GM21786 (cell line): Measurements from ENCODE around the gene CGB8.
"Not testable (repeated sequence)": the region's sequence is repeated elsewhere in the genome, so short reads cannot be mapped to it uniquely, and the experiment has no call there.

Experiments used
- ATAC-seq: cut with Tn5 transposase; IDR thresholded peaks from one replicate; pipeline ENCODE4 v1.9.1; 2021; ENCODE audit not compliant: unreplicated experiment

The CGB8 gene

DNA sequence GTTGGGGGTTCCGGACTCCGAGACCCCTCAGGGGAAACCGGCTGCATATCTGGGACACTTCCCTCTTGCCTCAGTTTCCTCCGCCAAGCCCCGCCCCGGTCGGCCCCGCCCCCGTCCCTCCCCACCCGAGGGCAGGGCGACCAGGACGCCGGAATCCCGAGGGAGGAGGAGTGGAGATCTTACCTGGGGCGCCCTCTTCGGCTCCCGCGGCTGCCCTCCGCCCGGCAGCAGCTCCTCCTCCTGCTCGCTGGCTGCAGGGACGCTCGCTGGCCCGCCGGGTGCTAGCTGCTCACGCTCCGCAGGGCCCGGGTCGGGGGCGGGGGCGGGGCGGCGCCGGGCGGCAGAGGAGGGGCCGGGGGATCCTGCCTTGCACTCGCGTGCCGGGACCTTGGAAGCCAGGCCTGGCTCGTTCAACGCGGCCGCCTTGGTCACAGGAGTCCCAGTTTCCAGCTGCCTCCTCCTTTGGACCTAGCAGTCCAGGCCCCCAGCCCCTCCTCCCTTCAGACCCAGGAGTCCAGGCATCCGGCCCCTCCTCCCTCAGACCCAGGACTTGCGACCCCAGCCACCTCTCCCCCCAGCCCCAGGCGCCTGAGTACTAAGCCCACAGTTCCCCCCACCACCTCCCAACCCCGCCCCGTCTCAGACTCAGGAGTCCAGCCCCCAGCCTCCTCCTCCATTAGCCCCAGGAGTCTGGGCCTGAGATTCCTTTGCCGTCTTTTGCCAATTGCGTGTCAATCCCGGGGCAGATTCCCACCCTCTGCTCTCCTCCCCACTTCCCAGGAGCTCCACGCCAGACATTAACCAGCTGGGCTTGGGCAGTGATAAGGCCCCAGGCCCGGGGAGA is 16.1 kb upstream of the CGB8 start, which contains the start of gene NTF4:
Gene NTF4 (minus strand): TSS at position 51 of the 844 bp plus-strand sequence. CDS start 2,821 bp downstream, outside the sequence.
- ATAC-seq, result no peak

DNA sequence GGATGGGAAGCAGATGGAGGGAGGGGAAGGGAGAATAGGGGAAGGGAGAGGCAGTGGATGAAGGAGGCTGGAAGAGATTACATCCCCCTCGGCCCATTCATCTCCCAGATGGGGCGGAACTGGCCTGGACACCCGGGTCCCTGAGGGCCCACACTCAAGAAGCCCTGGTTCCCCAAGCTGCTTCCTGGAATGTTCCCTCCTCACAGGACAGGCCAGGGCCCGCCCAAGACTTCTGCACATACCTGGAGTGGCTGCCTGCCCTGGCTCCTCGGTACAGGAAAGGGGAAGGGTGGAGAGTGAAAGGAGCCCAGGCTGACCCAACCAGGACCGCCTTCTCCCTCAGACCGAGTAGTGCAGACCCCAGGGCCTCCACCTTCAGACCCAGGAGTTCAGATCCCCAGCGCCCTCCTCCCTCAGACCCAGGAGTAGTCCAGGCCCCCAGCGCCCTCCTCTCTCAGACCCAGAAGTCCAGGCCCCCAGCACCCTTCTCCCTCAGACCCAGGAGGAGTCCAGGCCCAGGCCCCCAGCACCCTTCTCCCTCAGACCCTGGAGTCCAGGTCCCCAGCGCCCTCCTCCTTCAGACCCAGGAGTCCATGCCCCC is 15.2 kb upstream of the CGB8 start:
- no peak for ATAC-seq

DNA sequence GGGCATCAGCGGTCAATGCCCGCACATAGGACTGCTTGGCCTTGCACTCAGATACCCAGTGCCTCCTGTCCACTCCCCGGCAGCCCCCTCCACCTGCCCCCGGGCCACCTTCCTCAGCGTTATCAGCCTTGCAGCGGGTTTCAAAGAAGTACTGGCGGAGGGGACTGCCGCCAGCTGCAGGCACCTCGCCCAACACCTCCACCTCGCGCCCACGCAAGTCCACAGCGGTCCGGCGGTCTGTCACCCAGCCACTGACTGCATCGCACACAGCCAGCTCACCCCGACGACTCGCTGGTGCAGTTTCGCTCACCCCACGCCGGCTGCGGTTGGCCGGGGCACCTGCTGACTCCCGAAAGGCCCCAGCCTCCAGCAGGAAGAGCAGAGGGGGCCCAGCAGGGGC is 12.5 kb upstream of the CGB8 start:
- no peak for ATAC-seq

DNA sequence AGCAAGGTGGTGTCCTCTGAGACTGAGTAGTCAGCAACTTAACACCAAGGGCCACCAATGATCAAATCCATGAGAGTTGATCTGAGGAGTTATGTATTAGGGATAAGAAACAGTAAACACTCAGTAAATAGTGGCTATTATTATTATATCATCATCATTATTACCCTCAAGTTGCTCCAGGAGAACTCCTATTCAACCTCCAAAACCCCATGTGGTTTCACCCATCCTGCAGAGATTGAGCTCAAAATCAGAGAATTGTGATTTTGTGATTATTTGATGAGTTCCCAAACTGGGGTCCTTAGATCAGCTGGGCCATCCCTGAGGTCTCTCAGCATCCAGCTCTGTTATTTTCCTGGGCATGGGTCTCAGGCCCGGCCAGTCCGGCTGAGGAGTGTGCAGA is 12.1 kb upstream of the CGB8 start:
- no peak for ATAC-seq

DNA sequence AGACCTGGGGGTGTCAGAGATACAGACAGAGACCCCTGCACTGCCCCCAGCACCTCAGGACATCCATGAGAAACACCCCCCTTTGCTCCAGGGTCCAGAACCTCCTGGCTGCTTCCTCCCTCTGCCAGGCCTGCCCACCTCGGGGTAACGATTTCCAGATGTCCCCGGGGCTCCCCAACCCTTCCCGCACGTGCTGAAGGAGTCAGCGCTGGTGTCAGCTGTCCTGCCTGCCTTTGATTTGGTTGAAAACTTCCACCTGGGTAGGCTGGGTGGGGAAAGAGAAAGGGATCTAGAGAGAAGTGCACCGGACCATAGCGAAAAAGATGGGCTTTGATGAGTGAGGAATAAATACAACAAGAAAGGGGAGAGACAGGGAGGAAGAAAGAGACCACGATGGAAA is 10.1 kb upstream of the CGB8 start:
- no peak for ATAC-seq

DNA sequence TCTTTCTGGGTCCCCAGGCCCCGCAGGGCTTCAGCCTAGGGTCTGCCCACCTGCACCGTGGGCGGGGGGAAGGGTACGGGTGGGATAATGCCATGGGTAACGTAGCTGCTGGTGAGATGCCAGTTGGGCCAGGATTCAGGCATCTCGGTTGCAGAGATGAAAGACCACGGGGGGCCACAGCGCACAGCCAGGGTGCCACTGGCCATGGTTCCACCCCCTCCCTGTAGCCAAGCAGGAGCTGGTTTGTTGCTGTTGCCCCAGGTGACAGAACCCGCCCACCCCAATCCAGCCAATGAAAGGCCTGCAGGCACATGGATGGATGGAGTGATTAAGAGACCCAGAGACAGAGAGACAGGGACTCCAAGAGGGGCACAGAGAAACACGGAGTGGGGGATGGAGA is 9.7 kb upstream of the CGB8 start:
- ATAC-seq, result no peak

DNA sequence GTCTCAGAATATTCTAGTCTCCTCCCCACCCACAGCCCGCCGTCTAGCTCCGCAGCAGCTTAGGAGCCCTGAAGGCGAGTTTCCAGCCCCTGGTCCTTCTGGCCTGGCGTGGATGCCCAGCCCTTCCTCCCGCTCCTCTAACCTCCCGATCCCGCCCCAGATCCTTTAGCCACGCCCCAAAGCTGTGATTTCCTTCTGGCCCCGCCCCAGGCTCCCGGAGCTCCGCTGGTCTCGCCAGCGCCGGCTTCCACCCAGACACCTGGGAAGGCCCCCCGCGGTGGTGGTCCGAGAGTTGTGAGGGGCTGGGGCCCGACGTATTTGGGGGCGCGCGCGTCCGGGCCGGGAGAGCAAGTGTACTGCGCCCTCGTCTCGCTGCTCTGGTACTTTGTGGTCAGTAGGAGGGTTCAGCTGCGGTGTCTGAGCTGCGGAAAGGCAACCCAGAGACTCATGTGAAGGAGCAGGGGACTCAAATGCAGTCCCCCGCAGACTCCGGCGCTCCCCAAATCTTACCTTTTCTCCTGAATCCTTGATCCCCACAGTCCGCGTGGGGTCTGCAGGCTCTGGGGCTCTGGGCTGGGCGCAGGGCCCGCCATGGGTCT is 8.8 kb upstream of the CGB8 start, which contains the start of gene CGB7:
Gene CGB7 (minus strand): TSS at position 114 of the 599 bp plus-strand sequence. CDS start 2,374 bp downstream, outside the sequence.
- no peak for ATAC-seq

DNA sequence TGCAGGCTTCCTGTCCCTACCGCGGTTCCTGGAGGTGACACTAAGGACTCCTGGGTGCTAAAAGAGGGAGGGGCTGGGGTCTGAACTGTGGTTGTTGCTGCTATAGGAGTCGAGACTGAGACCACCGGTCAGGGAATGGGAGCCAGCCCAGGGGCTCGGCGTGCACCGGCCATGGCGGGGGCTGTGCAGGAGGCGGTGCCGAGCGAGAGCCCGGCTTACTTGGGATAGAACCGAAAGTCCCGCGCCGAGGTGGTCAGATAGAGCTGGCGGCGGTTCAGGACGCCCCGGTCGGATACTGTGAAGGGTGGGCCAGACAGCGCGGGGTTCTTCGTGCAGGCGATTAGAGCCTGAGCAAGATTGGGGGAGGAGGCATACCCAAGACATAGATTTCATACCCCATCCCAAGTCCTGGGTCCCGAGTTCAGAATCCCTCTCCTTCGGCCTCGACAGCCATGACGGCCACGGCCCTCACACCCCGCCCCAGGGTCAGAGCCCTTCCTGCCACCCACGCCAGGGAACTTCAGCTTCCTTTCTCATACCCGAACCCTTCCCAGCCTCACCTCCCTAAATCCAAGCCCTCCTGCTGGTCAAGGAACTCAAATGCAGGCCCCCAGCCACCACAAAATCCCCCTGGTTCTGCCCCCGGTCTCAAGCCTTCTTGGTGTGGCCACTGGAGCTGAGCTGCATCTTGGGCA is 8.1 kb upstream of the CGB8 start:
- not testable (repeated sequence) for ATAC-seq

DNA sequence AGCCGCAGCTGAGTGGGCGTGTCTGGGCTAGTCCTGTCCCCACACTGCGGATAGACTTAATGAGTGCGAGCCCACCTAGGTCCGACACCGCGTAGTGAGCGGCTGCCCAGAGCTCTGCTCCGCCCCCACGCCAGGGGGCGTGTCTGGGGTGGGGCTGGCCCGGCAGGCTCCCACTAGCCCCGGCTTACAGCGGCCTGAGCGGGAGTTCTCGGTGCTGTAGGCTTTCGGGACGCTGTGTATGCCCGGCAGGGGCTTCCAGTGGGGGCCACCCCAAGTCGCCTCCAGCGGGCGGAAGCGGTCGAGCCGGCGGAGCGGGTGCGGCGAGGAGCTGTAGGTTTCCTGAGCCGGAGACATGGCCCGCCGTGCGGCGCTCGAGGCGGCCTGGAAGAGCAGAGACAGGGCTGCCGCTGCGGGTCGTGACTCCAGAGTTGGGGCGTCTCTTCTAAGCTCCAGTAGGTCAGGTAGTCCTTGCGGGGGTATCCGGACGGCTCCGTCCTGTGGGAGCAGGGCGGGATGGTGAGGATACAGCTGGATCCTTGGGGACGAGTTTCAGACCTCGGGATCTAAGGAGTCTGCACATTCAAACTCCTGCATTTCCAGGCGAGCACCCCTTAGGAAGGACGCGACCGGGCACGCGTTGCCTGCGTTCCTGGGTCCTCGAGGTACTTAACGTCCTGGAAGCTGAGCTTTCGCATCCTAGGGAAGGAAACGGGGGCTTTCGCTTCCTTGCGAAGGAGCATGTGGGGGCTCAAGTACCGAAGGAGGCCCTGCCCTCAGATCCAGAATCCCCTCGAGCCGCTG is 7.4 kb upstream of the CGB8 start:
- ATAC-seq, result no peak

DNA sequence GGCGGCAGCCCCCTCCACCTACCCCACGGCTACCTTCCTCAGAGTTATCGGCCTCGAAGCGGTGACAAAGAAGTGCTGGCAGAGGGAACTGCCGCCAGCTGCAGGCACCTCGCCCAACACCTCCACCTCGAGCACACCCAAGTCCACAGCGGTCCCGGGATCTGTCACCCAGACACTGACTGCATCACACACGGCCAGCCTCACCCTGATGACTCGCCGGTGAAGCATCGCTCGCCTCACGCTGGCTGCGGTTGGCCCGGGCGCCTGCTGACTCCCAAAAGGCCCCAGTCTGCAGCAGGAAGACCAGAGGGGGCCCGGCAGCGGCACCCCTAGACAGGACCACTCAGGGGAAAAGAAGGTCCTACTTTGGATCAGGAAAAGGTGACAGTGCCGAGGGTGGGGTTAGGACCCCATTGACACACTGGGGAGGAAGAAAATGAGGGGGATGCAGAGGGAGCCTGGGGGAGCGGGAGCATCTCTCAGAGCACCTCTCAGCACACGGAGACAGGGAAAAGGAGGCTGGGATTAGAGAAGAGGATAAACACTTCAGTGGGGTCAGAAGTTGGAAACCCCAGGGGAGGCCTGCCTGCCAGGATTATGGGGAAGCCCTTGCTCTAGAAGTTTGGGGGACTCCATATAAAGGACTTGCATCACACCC is 1.6 kb upstream of the CGB8 start:
- ATAC-seq, result not testable (repeated sequence)

DNA sequence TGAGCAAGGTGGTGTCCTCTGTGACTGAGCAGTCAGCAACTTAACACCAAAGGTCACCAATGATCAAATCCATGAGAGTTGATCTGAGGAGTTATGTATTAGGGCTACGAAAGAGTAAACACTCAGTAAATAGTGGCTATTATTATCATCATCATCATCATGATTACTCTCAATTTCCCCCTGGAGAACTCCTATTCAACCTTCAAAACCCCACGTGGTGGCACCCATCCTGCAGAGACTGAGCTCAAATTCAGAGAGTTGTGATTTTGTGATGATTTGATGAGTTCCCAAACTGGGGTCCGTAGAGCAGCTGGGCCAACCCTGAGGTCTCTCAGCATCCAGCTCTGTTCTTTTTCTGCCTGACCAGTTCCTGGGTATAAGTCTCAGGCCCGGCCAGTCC is 923 bp upstream of the CGB8 start:
- ATAC-seq, result not testable (repeated sequence)

DNA sequence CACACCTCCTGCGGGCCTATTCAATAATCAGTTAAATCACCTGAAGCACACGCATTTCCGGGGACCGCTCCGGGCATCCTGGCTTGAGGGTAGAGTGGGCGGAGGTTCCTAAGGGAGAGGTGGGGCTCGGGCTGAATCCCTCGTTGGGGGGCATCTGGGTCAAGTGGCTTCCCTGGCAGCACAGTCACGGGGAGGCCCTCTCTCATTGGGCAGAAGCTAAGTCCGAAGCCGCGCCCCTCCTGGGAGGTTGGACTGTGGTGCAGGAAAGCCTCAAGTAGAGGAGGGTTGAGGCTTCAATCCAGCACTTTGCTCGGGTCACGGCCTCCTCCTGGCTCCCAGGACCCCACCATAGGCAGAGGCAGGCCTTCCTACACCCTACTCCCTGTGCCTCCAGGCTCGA is 5.4 kb downstream of the CGB8 start, which contains the start of gene CGB5:
Gene CGB5 (plus strand): TSS at position 301 of the 400 bp plus-strand sequence. CDS start 362 bp downstream, outside the sequence.
- not testable (repeated sequence) for ATAC-seq

DNA sequence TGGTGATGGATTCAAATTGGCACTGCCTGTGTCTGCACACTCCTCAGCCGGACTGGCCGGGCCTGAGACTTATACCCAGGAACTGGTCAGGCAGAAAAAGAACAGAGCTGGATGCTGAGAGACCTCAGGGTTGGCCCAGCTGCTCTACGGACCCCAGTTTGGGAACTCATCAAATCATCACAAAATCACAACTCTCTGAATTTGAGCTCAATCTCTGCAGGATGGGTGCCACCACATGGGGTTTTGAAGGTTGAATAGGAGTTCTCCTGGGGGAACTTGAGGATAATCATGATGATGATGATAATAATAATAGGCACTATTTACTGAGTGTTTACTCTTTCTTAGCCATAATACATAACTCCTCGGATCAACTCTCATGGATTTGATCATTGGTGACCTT is 6.2 kb downstream of the CGB8 start:
- not testable (repeated sequence) for ATAC-seq

DNA sequence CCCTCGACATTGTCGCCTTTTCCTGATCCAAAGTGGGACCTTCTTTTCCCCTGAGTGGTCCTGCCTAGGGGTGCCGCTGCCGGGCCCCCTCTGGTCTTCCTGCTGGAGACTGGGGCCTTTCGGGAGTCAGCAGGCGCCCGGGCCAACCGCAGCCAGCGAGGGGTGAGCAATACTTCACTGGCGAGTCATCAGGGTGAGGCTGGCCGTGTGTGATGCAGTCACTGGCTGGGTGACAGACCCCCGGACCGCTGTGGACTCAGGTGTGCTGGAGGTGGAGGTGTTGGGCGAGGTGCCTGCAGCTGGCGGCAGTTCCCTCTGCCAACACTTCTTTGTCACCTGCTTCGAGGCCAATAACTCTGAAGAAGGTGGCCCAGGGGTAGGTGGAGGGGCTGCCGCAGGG is 6.7 kb downstream of the CGB8 start:
- ATAC-seq, result no peak

DNA sequence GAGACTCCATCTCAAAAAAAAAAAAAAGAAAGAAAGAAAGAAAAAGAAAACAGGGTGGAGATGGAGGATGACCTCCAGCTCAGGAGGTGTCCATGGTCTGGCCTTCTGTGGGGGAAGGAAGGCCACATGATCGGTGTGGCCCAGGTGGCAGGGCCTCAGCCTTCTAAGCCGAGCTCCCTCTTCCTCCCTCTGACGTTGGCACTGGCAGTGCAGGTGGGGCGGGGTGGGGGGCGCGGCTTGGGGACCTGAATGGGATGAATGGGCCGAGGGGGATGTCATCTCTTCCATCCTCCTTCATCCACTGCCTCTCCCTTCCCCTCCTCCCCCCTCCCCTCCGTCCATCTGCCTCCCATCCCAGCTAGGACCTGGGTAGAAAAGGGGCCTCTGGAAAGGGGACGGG is 9.2 kb downstream of the CGB8 start:
- not testable (repeated sequence) for ATAC-seq

DNA sequence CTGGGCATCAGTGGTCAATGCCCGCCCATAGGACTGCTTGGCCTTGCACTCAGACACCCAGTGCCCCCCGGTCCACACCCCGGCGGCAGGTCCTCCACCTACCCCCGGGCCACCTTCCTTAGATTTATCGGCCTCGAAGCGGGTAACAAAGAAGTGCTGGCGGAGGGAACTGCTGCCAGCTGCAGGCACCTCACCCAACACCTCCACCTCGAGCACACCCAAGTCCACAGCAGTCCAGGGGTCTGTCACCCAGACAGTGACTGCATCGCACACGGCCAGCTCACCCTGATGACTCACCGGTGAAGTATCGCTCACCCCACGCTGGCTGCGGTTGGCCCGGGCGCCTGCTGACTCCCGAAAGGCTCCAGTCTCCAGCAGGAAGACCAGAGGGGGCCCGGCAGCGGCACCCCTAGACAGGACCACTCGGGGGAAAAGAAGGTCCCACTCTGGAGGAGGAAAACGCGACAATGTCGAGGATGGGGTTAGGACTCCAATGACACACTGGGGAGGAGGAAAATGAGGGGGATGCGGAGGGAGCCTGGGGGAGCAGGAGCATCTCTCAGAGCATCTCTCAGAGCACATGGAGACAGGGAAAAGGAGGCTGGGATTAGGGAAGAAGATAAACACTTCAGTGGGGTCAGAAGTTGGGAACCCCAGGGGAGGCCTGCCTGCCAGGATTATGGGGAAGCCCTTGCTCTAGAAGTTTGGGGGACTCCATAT is 10.2 kb downstream of the CGB8 start:
- not testable (repeated sequence) for ATAC-seq

DNA sequence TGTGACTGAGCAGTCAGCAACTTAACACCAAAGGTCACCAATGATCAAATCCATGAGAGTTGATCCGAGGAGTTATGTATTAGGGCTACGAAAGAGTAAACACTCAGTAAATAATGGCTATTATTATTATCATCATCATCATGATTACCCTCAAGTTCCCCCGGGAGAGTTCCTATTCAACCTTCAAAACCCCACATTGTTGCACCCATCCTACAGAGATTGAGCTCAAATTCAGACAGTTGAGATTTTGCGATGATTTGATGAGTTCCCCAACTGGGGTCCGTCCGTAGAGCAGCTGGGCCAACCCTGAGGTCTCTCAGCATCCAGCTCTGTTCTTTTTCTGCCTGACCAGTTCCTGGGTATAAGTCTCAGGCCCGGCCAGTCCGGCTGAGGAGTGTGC is 10.8 kb downstream of the CGB8 start:
- not testable (repeated sequence) for ATAC-seq

DNA sequence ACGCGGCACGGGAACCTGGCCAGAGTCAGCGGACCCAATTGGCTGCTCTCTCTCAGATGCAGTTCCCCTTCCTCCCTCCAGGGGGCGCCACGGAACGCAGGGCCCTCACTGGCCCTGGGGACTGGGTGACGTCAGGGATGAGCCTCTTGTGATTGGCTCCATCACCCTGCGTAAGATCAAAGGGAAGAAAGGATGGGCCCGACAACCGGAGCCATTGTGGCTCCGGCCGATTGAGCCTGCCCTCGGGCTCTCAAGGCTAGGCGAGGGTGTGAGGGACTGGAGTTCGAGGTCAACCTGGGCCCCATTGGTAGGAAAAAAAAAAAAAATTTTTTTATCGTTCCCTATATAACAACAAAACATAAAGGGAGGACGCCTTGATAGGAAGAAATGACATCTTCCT is 12.1 kb downstream of the CGB8 start, which contains the start of gene CGB1:
Gene CGB1 (minus strand): TSS at position 81 of the 400 bp plus-strand sequence. CDS start 184 bp downstream, outside the sequence.
- ATAC-seq, result not testable (repeated sequence)
